ENCODE measurements around the gene SLC38A3.

Gene SLC38A3

GRCh38 chr3:50268276-50268675 lies 63.2 kb downstream of the SLC38A3 start:
- DNase-seq (ENCODE audit: low spot score) = no peak

GRCh38 chr3:50268703-50269451 lies 63.8 kb downstream of the SLC38A3 start, which contains the start of gene SEMA3B:
SEMA3B (plus strand) TSS chr3:50269147; CDS start chr3:50269241, 94 bp downstream.
- peak; percentile 79 for DNase-seq (ENCODE audit: low spot score)

GRCh38 chr3:50269460-50269859 lies 64.4 kb downstream of the SLC38A3 start:
- no peak for DNase-seq (ENCODE audit: low spot score)

GRCh38 chr3:50269977-50270413 lies 64.9 kb downstream of the SLC38A3 start:
- peak; percentile 83 for DNase-seq (ENCODE audit: low spot score)

GRCh38 chr3:50270422-50271224 lies 65.6 kb downstream of the SLC38A3 start:
- DNase-seq (ENCODE audit: low spot score) = peak; percentile 37
